Pancreas (tissue), 10 donors: ENCODE data around the gene FGF19. TPM values are rescaled to one million over a fixed set of nuclear protein-coding genes. Genes with fewer than 3 reads are reported as not detected.

Experiments
- ATAC-seq, 4 donors: fragments of 200-7000 bp; cut with Tn5 transposase; one replicate each; pipeline versions ENCODE4 v1.8.0 to v1.9.1; 2020; ENCODE audit warnings: mild to moderate bottlenecking in 4 of 4, moderate library complexity in 4 of 4
- DNase-seq, 6 donors: peaks; one replicate each; pipeline ENCODE4 v3.0.0-alpha.2; 2020
- FAIRE-seq: peaks from 2 replicates; lab custom pipeline; 2012; peaks lifted over from hg19 to GRCh38; lab: Jason Lieb, UNC
- H3K27ac ChIP-seq, 4 donors: fragments of 200-600 bp; sonication (generic); 1 replicate in 3 of 4; 2 replicates in 1 of 4; pipeline versions ENCODE4 v1.5.0 to v1.8.0; 2020
- H3K27me3 ChIP-seq, 4 donors: fragments of 200-600 bp; one replicate each; pipeline ENCODE4 v1.8.0; 2021
- H3K36me3 ChIP-seq, 3 donors: fragments of 200-600 bp; sonication (generic) in 1 of 3; one replicate each; pipeline versions ENCODE4 v1.5.0 to v1.8.0; 2020 to 2021
- H3K4me1 ChIP-seq, 3 donors: fragments of 200-600 bp; one replicate each; pipeline ENCODE4 v1.8.0; 2021
- H3K4me3 ChIP-seq, 4 donors: fragments of 200-600 bp; sonication (generic) in 2 of 4; one replicate each; pipeline versions ENCODE4 v1.5.0 to v1.8.0; 2020 to 2021
- H3K9me3 ChIP-seq, 4 donors: fragments of 200-600 bp; one replicate each; pipeline ENCODE4 v1.8.0; 2021
- WGBS, 2 donors: extraction: QIAGEN DNeasy Blood & Tissue Kit; methylation state at CpG; one replicate each; pipeline ENCODE4 v1.1.7; 2013; 5-methylcytosine and 5-hydroxymethylcytosine counted together
- intact Hi-C, 3 donors: fragments of 100-400 bp; cut with DNase I; formaldehyde crosslinking; loops; one replicate each; pipeline versions ENCODE4 v1.11.1 to v1.14.2; 2022
- polyA plus RNA-seq, 2 donors: library from polyadenylated mRNA; stranded (reverse); fragments of 200-250 nt; gene quantifications; one replicate each; pipeline ENCODE4 v1.2.3, GENCODE V29; 2013
- total RNA-seq, 6 donors: library from RNA; stranded (reverse); fragmentation: NEBNext Ultra II Directional in 4 of 6; extraction: Animal tissue kit (Norgen Biotek cat#: 25700) in 4 of 6; gene quantifications; one replicate each; pipeline versions ENCODE4 v1.2.1 to v1.2.4, GENCODE V29; 2021 to 2023
- TF ChIP-seq, protein P1 (sequence below), 4 donors: fragments of 200-600 bp; sonication (generic) in 3 of 4; IDR thresholded peaks; one replicate each; pipeline versions ENCODE4 v1.5.0 to v1.8.0; 2021; ENCODE audit warnings: antibody characterized with exemption in 4 of 4
- donor health status: healthy with polysubstance abuse.
- donor health status: DM: no; HTN: no; CAD: no; lungs with moderate emphysema.
- donor health status: DM: no; HTN: no; CAD: no.
- donor health status: control.
- donor health status: control.
- donor health status: Bipolar disorder and iron deficiency.
- donor health status: DM: yes; HTN: yes; CAD: no.
- donor health status: DM: no; HTN: no; CAD: no.
- donor health status: DM: no; HTN: no; CAD: no.
- donor health status: DM: yes; HTN: yes; CAD: no.

FGF19 gene
- total and polyA plus RNA-seq, 8 donors, result 0.06 to 0.28 (median 0.07) TPM; not detected in 3

DNA sequence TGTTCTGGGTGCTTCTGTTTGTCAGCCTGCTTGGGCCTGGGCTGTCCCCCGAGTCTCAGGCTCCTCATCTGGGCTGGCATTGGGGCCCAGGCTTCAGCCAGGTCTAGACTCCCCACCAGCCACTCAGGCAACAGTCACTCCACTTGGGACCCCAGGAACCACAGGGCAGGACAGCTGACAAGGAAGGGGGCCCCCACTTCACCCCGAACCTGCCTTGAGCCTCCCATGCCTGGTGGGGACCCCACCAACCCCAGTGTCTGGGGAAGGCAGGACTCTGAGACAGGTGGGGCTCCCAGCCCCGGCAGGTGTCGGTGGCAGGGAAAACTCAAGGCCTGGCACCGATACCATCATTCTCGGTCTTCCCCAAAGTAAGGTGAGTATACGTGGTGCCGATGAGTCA lies 17.0 kb downstream of the FGF19 start:
- Histone ChIP-seq H3K27ac (no peak overlapping the region), H3K4me1 (peaks cover 0 to 2% (median 0%) of the 10 kb centered on the region in 3 donors), H3K4me3 (no peak overlapping the region), H3K36me3 (no peaks in the 10 kb centered on the region), H3K9me3 (no peaks in the 10 kb centered on the region), H3K27me3 (no peaks in the 10 kb centered on the region)
- FAIRE-seq (no peak), DNase-seq (no peak), ATAC-seq (no peak)
- intact Hi-C loops, result loop anchor here in 1 of 3 donors (10.0 kb wide), 1 partner anchor 508 kb away; no protein-coding TSS in a partner anchor
- 77 to 85% methylated on average over 8 of the region's 8 CpGs for WGBS, 2 donors
- TF ChIP-seq, protein P1, sequence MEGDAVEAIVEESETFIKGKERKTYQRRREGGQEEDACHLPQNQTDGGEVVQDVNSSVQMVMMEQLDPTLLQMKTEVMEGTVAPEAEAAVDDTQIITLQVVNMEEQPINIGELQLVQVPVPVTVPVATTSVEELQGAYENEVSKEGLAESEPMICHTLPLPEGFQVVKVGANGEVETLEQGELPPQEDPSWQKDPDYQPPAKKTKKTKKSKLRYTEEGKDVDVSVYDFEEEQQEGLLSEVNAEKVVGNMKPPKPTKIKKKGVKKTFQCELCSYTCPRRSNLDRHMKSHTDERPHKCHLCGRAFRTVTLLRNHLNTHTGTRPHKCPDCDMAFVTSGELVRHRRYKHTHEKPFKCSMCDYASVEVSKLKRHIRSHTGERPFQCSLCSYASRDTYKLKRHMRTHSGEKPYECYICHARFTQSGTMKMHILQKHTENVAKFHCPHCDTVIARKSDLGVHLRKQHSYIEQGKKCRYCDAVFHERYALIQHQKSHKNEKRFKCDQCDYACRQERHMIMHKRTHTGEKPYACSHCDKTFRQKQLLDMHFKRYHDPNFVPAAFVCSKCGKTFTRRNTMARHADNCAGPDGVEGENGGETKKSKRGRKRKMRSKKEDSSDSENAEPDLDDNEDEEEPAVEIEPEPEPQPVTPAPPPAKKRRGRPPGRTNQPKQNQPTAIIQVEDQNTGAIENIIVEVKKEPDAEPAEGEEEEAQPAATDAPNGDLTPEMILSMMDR (IDR thresholded peaks at IDR 0.05), result no peak

DNA sequence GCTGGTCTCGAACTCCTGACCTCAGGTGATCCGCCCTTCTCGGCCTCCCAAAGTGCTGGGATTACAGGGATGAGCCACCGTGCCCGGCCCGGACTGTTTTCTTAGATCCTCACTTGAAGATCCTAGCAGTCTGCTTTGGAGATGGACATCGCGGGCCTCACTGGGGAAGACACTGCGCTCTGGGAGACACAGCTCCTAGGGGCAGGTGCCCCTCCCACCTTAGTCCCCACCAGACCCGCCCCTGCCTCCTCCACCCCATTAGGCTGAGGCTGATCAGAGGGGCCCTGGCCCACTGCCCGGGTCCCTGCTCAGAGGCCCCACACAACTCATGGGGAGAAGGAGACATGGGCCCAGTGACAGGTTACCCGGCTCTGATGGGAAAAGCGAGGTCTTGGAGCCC lies 17.4 kb downstream of the FGF19 start:
- H3K27me3 ChIP-seq, result no peaks in the 10 kb centered on the region
- no peak overlapping the region for H3K27ac ChIP-seq
- intact Hi-C loops, result loop anchor here in 1 of 3 donors (10.0 kb wide), 1 partner anchor 508 kb away; no protein-coding TSS in a partner anchor
- 58 to 73% methylated on average over 12 to 13 of the region's 13 CpGs for WGBS, 2 donors
- ATAC-seq, result no peak
- no peak for DNase-seq
- H3K9me3 ChIP-seq, result no peaks in the 10 kb centered on the region
- H3K4me3 ChIP-seq, result no peak overlapping the region
- TF ChIP-seq, protein P1 (IDR thresholded peaks at IDR 0.05), result no peak
- FAIRE-seq, result no peak
- peaks cover 0 to 2% (median 0%) of the 10 kb centered on the region in 3 donors for H3K4me1 ChIP-seq
- no peaks in the 10 kb centered on the region for H3K36me3 ChIP-seq

DNA sequence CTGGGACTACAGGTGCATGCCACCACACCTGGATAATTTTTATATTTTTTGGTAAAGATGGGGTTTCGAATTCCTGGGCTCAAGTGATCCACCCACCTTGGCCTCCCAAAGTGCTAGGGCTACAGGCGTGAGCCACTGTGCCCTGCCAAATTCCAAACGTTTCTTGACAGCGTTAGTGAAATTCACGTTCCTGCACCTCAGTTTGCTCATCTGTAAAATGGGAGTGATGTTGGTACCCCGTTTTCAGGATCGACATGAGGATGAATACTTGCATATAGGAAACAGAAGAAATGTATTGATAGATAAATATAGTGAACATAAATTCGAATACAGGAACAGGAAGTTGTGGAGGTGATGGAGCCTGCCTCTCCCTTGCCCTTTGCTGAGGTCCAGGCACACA lies 18.5 kb downstream of the FGF19 start:
- H3K36me3 ChIP-seq, result no peaks in the 10 kb centered on the region
- intact Hi-C loops, result loop anchor here in 1 of 3 donors (10.0 kb wide), 1 partner anchor 509 kb away; no protein-coding TSS in a partner anchor
- no peaks in the 10 kb centered on the region for H3K9me3 ChIP-seq
- 38 to 48% methylated on average over 8 of the region's 8 CpGs for WGBS, 2 donors
- DNase-seq (no peak), ATAC-seq (no peak), FAIRE-seq (no peak)
- no peaks in the 10 kb centered on the region for H3K27me3 ChIP-seq
- peaks cover 0 to 2% (median 0%) of the 10 kb centered on the region in 3 donors for H3K4me1 ChIP-seq
- TF ChIP-seq, protein P1 (IDR thresholded peaks at IDR 0.05), result no peak
- no peak overlapping the region for H3K27ac ChIP-seq
- no peak overlapping the region for H3K4me3 ChIP-seq

DNA sequence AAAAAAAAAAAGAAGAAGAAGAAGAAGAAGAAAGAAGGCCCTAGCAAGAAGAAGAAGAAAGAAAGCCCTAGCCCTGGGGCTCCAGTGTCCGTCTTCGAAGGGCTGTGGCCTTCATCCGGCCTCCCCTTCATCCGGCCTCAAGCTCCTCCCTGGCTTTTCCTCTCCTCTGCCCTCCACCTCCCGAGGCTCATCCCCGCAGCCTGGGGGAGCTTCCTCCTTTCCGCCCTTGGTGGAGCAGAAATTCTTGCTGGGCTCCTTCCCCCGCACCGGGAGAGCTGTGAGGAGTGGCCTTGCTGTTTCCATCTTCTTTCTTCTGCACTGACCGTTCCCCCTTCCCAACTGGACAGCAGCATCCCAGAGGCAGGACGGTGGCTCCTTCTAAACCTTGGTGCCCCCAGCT lies 19.2 kb downstream of the FGF19 start:
- Histone ChIP-seq H3K36me3 (no peaks in the 10 kb centered on the region), H3K9me3 (no peaks in the 10 kb centered on the region), H3K4me1 (peaks cover 0 to 2% (median 0%) of the 10 kb centered on the region in 3 donors), H3K4me3 (no peak overlapping the region), H3K27me3 (no peaks in the 10 kb centered on the region), H3K27ac (no peak overlapping the region)
- intact Hi-C loops, result loop anchor here in 2 of 3 donors (5.0 to 10.0 kb wide), 2 partner anchors 198 to 510 kb away; no protein-coding TSS in a partner anchor
- TF ChIP-seq, protein P1 (IDR thresholded peaks at IDR 0.05), result no peak
- ATAC-seq (no peak), FAIRE-seq (no peak), DNase-seq (peak in 1 of 6 donors; percentile 50)
- 69 to 76% methylated on average over 11 of the region's 11 CpGs for WGBS, 2 donors

DNA sequence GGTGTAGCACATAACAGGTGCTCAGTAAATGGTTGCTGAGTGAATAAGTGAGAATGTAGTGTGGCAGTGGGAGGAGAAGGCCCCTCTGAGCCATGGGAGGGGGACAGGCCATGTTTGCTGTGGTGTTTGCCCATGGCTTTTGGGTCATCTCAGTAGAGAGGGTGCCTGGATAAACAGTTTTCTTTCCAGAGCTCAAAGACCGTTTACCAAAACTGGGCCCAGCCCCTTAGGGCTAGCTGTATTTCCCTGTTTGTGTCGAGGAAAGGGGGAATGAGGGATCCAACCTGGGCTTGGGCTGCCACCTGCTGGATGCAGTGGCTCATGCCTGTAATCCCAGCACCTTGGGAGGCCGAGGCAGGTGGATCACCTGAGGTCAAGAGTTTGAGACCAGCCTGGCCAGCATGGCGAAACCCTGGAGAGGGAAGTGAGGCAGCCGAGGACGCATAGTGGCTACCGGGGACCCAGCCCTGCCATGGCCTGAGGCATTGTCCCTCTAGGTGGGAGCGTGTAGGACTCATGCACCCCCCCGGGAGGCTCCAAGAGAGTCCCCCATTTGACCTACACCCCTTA lies 20.0 kb downstream of the FGF19 start:
- Histone ChIP-seq H3K9me3 (no peaks in the 10 kb centered on the region), H3K27ac (no peak overlapping the region), H3K27me3 (no peaks in the 10 kb centered on the region), H3K4me1 (peaks cover 0 to 2% (median 0%) of the 10 kb centered on the region in 3 donors), H3K36me3 (no peaks in the 10 kb centered on the region), H3K4me3 (no peak overlapping the region)
- DNase-seq, result peak in 1 of 6 donors; percentile 55
- intact Hi-C loops, result loop anchor here in 2 of 3 donors (5.0 to 10.0 kb wide), 2 partner anchors 198 to 511 kb away; no protein-coding TSS in a partner anchor
- TF ChIP-seq, protein P1 (IDR thresholded peaks at IDR 0.05), result peak in 3 of 4 donors; percentile 12 to 22 (median 15)
- 49 to 52% methylated on average over 9 of the region's 9 CpGs for WGBS, 2 donors
- ATAC-seq, result peak in 3 of 4 donors; percentile 40 to 49 (median 40)
- FAIRE-seq, result no peak
